ENCODE measurements around the gene CPT1C. TPM values are rescaled to one million over a fixed set of nuclear protein-coding genes. Genes with fewer than 3 reads are reported as not detected.

CPT1C gene
- 22.8 and 24.9 TPM in 2 replicates for total RNA-seq

DNA sequence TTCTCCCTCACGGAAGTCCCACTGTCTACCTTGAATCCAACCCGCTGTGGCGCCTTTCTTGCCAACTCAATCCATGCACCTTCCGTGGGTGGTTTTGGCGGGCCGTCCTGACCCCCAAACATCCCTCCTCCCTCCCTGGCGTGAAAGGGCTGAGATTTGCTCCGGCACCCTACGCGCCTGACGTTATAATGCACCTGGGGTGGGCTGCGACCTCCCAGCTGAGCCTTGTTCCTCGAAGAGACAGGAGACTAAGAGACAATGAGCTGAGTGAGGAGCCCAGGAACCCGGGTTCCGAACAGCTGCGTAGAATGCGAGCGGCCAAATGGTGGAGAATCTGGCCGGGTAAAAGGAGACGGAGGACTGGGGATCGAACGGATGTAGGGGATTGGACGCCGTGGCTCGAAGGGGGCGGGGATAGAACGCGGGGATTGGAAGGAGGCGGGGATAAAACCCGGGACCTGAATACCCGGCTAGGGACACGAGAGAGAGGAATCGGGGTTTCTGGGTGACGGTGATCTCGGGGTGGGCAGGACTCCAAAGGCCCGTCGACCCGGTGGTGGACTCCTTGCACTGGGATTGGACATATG is at the start of gene CPT1C:
Gene CPT1C (plus strand): TSS at position 461 of the 587 bp plus-strand sequence. CDS start 1,137 bp downstream, outside the sequence.

DNA sequence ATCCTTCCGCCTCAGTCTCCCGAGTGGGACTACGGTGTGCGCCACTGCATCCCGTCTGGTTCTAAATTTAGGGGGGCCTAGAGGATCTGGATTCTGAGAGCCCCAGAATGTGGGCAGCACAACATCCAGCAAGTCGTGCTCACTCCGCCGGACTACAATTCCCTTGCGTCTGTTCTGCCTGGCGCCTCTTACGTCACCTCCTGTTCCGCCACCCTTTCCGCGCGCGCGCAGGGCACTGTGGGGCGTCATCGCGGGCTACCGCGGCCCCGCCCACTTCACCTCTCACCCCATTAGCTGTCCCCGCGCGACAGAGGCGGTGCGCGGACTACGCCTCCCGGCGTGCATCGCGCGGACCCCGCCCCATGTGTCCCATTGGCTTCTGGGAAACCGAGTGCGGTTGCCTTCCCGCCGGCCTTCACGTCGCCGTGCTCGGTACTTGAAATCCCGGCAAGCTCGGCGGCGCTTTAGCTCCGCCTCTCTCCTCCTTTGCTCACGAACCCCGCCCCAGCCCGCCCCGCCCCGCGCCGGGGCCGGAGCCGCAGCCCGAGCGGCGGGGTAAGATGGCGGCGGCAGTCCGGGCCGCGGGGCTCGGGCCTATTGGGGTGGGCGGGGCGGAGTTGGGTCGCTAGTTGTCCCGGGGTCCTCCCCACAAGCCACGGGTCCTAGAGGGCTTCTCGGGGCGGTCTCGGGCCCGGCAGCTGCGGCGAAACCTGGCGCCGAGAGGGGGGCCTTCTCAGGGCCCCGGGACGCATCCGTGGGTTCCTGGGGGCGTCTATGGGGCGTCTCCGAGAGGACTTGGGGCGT is 49.0 kb upstream of the CPT1C start, which contains the start of gene SCAF1:
Gene SCAF1 (plus strand): TSS at position 522 of the 804 bp plus-strand sequence. CDS start 2,818 bp downstream, outside the sequence.

DNA sequence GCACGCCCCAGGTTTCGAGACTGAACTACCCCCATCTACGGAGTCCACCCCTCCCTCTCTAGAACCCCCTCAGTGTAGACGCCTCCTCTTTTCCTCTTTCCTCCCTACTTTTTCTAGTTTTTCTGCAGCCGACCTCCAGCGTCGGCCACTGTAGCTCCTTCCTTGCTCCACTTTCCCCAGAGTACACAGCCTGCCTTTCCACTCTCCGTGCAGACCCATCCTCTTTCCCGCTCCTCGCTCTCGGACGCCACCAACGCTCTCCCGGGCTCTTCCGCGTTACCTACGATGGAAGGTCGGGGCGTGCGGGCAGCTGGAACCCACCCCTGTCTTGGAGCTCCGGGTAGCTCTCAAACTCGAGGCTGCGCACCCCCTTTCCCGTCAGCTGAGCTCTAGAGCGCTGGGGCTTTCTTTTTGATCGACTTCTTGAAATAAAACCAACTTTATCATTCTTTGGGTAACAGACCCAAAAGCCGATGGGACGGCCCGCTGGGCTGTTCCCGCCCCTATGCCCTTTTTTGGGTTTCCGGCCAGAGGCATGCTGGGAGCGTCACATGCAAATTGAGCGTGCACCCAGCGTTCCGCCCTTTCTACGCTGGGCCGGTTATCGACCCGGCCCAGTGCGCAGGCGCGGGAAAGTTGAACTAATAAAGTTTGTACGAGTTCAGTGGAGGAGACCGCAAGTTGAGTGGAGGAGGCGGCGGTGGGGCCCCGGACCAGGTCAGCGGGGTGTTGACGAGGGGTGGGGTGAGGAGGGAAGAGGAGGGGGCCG is 25.4 kb upstream of the CPT1C start, which contains the start of the genes BCL2L12 and IRF3:
Gene BCL2L12 (plus strand): TSS at position 583 of the 769 bp plus-strand sequence. CDS start 760 bp downstream, outside the sequence.
Gene IRF3 (minus strand): TSS at position 507 of the 769 bp plus-strand sequence. CDS start 1,019 bp downstream, outside the sequence.

DNA sequence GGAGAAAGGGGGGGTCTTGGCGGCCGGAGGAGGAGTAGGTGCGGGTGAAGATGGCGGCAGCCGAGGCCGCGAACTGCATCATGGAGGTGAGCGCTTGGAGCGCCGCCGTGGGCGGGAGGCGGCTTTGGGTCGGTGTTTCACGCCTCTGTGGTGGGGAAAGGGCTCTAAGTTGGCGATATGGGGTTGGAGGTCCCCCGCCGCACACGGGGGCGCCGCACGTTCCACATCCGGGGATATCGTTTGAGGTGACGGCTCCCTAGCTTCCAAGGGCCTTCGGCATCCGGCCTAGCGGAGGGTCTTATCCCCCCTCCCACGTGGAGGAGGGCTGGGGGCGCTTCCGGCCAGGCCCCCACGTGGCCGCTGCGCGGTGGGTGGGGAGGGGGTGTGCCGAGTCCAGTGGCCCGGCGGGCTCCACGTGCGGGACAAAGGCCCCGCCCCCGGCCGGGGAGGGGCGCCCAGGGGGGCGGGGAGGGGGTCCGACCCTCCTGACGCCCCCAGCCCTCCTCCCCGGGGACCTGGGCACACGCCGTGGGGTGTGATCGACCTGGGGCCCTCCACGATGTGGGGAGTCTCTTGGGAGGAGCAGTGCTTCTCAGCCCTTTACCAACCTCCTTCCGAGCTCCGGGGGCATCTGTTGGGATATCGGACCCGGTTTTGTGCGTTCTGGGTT is 13.6 kb upstream of the CPT1C start, which contains the start of gene PRMT1:
Gene PRMT1 (plus strand): TSS at position 41 of the 670 bp plus-strand sequence. CDS start 10 bp downstream, at position 51.

DNA sequence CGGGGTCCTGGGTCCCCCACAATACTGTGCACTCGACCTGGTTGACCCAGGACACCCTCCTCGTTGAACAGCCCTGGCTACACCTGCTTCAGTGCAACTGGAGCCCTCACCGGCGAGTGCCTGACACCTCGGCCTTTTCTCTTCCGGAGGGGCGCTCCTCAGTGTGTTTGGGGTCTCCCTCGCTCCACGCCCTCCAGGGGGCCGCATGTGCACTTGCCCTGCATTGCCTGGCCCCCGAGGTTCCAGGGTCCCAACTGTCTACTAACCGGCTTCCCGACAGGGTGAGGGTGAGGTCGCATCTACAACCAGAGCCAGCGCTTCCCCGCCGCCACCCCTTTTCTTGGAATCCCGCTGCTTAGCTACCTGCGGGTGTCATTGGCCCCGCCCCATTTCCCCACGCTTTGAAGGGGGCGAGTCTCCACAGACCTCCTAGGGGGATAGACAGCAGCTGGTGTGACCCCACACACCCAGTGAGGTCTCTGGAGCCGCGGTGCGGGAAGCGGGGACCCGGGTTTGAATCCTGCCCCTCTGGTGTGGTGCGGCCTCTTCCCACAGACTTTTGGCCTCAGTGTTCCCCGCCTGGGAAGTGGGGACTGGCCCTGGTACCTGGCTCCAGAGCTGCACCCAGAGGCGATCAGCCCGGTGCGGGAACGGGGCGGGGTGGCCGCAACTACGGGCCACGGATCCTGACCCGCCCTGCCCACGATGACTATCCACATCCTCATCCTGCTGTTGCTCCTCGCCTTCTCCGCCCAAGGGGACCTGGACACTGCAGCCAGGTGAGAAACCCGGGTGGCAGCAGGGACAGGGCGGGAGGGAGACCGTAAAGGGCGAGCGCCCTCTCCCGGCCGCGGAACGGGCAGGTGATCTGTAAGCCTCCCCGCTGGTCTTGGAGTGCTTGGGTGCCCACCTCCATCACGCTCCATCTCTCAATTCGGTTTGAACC is 1.5 kb upstream of the CPT1C start, which contains the start of gene ADM5:
Gene ADM5 (plus strand): TSS at position 462 of the 946 bp plus-strand sequence. CDS start 244 bp downstream, at position 706.

DNA sequence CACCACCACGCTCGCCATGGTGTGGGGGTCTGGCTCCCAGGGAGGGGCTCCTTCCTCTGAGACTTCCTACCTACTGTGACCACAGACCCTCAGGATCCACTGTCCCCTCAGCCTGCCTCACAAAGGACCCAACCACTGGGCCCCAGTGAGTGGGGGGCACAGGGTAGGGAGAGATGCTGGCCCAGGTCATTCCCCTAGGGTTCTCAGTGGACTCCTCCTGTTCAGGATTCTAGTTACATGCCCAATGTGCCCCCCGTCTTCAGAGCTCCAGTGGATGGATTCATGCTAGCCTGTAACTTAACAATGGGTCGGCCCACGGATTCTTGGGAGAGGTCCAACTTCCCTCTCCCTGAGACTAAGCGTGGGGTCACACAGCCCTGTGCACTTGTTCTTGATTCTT is 72.3 kb downstream of the CPT1C start, which contains the start of gene TSKS:
Gene TSKS (minus strand): TSS at position 77 of the 400 bp plus-strand sequence. CDS start 59 bp downstream, at position 18.

Other genes with a start within 250 kb of the CPT1C start
- gene SLC17A7, start 249.6 kb upstream of the CPT1C start, total RNA-seq, result 0.16 and 0.19 TPM in 2 replicates
- 110 and 142 TPM in 2 replicates for gene PIH1D1, start 239.3 kb upstream of the CPT1C start, total RNA-seq
- 30.3 and 50.7 TPM in 2 replicates for gene ALDH16A1, start 237.9 kb upstream of the CPT1C start, total RNA-seq
- 1.3 and 2.0 TPM in 2 replicates for gene FLT3LG, start 216.9 kb upstream of the CPT1C start, total RNA-seq
- 2,122 and 2,841 TPM in 2 replicates for gene RPL13A, start 203.5 kb upstream of the CPT1C start, total RNA-seq
- gene RPS11, start 194.7 kb upstream of the CPT1C start, total RNA-seq, result 2,665 and 3,458 TPM in 2 replicates
- 60.9 and 92.8 TPM in 2 replicates for gene FCGRT, start 178.5 kb upstream of the CPT1C start, total RNA-seq
- 10.5 and 15.2 TPM in 2 replicates for gene RCN3, start 163.1 kb upstream of the CPT1C start, total RNA-seq
- gene NOSIP, start 110.6 kb upstream of the CPT1C start, total RNA-seq, result 126 and 136 TPM in 2 replicates
- gene PRRG2, start 109.8 kb upstream of the CPT1C start, total RNA-seq, result 2.6 and 3.7 TPM in 2 replicates
- 2.3 and 4.5 TPM in 2 replicates for gene PRR12, start 99.9 kb upstream of the CPT1C start, total RNA-seq
- gene RRAS, start 51.0 kb upstream of the CPT1C start, total RNA-seq, result 22.3 and 30.3 TPM in 2 replicates
- 8.3 and 20.1 TPM in 2 replicates for gene SCAF1, start 48.9 kb upstream of the CPT1C start, total RNA-seq
- gene IRF3, start 25.3 kb upstream of the CPT1C start, total RNA-seq, result 65.2 and 71.7 TPM in 2 replicates
- 4.5 and 7.0 TPM in 2 replicates for gene BCL2L12, start 25.2 kb upstream of the CPT1C start, total RNA-seq
- 400 and 451 TPM in 2 replicates for gene PRMT1, start 13.8 kb upstream of the CPT1C start, total RNA-seq
- gene ADM5, start 1.5 kb upstream of the CPT1C start, total RNA-seq, result 0.63 and 3.2 TPM in 2 replicates
- not detected in 2 replicates for gene TSKS, start 72.2 kb downstream of the CPT1C start, total RNA-seq
- 46.6 and 81.9 TPM in 2 replicates for gene AP2A1, start 75.9 kb downstream of the CPT1C start, total RNA-seq
- gene FUZ, start 122.2 kb downstream of the CPT1C start, total RNA-seq, result 19.3 and 20.0 TPM in 2 replicates
- gene MED25, start 127.2 kb downstream of the CPT1C start, total RNA-seq, result 9.7 and 25.1 TPM in 2 replicates
- 37.2 and 79.3 TPM in 2 replicates for gene PTOV1, start 160.0 kb downstream of the CPT1C start, total RNA-seq
- 32.1 and 46.5 TPM in 2 replicates for gene PNKP, start 176.5 kb downstream of the CPT1C start, total RNA-seq
- 6.6 and 12.7 TPM in 2 replicates for gene AKT1S1, start 186.2 kb downstream of the CPT1C start, total RNA-seq
- 7.8 and 10.9 TPM in 2 replicates for gene TBC1D17, start 186.6 kb downstream of the CPT1C start, total RNA-seq
- 4.0 and 7.0 TPM in 2 replicates for gene IL4I1, start 205.8 kb downstream of the CPT1C start, total RNA-seq
- 3.4 and 5.8 TPM in 2 replicates for gene ATF5, start 238.1 kb downstream of the CPT1C start, total RNA-seq
- 21.0 and 49.7 TPM in 2 replicates for gene NUP62, start 238.4 kb downstream of the CPT1C start, total RNA-seq